Liver (tissue), 9 donors: Measurements from ENCODE around the gene GCNT2. TPM values are rescaled to one million over a fixed set of nuclear protein-coding genes. Genes with fewer than 3 reads are reported as not detected.

Experiments used
- DNase-seq: peaks from one replicate; pipeline ENCODE4 v3.0.0-alpha.2; 2017; ENCODE audit warnings: low spot score
- H3K27ac ChIP-seq, 2 donors: one replicate each; pipeline ENCODE4 v1.7.0; 2013; ENCODE audit warnings: inconsistent platforms in 2 of 2, low read length in 2 of 2, control low read depth in 1 of 2, low read depth in 1 of 2, mild to moderate bottlenecking in 1 of 2
- H3K27me3 ChIP-seq, 4 donors: one replicate each; pipeline versions ENCODE4 v1.6.1 to v1.7.0; 2013; ENCODE audit warnings: low read length in 3 of 4, inconsistent platforms in 1 of 4, mild to moderate bottlenecking in 1 of 4, moderate library complexity in 1 of 4; ENCODE audit not compliant: control insufficient read depth in 4 of 4, insufficient read depth in 4 of 4
- H3K36me3 ChIP-seq, 4 donors: one replicate each; pipeline versions ENCODE4 v1.6.1 to v1.7.0; 2013; ENCODE audit warnings: low read length in 3 of 4, mild to moderate bottlenecking in 3 of 4, low read depth in 1 of 4, moderate library complexity in 1 of 4; ENCODE audit not compliant: control insufficient read depth in 4 of 4, insufficient read depth in 3 of 4
- H3K4me1 ChIP-seq, 4 donors: one replicate each; pipeline versions ENCODE4 v1.6.1 to v1.7.0; 2013; ENCODE audit warnings: low read length in 3 of 4, mild to moderate bottlenecking in 3 of 4, moderate library complexity in 1 of 4; ENCODE audit not compliant: control insufficient read depth in 4 of 4, insufficient read depth in 4 of 4
- H3K4me3 ChIP-seq, 3 donors: one replicate each; pipeline versions ENCODE4 v1.6.1 to v1.7.0; 2013; ENCODE audit warnings: low read length in 3 of 3, control low read depth in 1 of 3, low read depth in 1 of 3, mild to moderate bottlenecking in 1 of 3
- H3K9ac ChIP-seq, 2 donors: one replicate each; pipeline ENCODE4 v1.7.0; 2013; ENCODE audit warnings: low read length in 2 of 2, mild to moderate bottlenecking in 2 of 2, moderate library complexity in 2 of 2, control low read depth in 1 of 2, low read depth in 1 of 2
- H3K9me3 ChIP-seq, 4 donors: one replicate each; pipeline versions ENCODE4 v1.6.1 to v1.7.0; 2013; ENCODE audit warnings: low read length in 3 of 4; ENCODE audit not compliant: control insufficient read depth in 4 of 4
- FOXA1 ChIP-seq: IDR thresholded peaks from 2 replicates; pipeline ENCODE4 v1.6.1; 2016; ENCODE audit warnings: antibody characterized with exemption
- FOXA2 ChIP-seq: IDR thresholded peaks from 2 replicates; pipeline ENCODE4 v1.6.1; 2016; ENCODE audit warnings: antibody characterized with exemption
- GABPA ChIP-seq, 2 donors: IDR thresholded peaks in 1 of 2; conservative IDR thresholded peaks in 1 of 2; 2 replicates each; pipeline ENCODE4 v1.6.1; 2016; ENCODE audit warnings: antibody characterized with exemption in 2 of 2, mild to moderate bottlenecking in 1 of 2, moderate library complexity in 1 of 2
- HNF4A ChIP-seq, 2 donors: conservative IDR thresholded peaks; 2 replicates each; pipeline ENCODE4 v1.6.1; 2016; ENCODE audit warnings: antibody characterized with exemption in 2 of 2, mild to moderate bottlenecking in 2 of 2
- HNF4G ChIP-seq: IDR thresholded peaks from 2 replicates; pipeline ENCODE4 v1.6.1; 2016; ENCODE audit warnings: antibody characterized with exemption
- JUND ChIP-seq, 2 donors: IDR thresholded peaks; 2 replicates each; pipeline ENCODE4 v1.6.1; 2016; ENCODE audit warnings: antibody characterized with exemption in 2 of 2
- NR2F2 ChIP-seq: IDR thresholded peaks from 2 replicates; pipeline ENCODE4 v1.6.1; 2016; ENCODE audit warnings: antibody characterized with exemption
- RAD21 ChIP-seq, 2 donors: IDR thresholded peaks; 2 replicates each; pipeline ENCODE4 v1.6.1; 2016; ENCODE audit warnings: antibody characterized with exemption in 2 of 2, mild to moderate bottlenecking in 2 of 2
- REST ChIP-seq: IDR thresholded peaks from 2 replicates; pipeline ENCODE4 v1.6.1; 2016; ENCODE audit warnings: antibody characterized with exemption, mild to moderate bottlenecking
- SP1 ChIP-seq: IDR thresholded peaks from 2 replicates; pipeline ENCODE4 v1.6.1; 2018; ENCODE audit warnings: antibody characterized with exemption, mild to moderate bottlenecking
- TAF1 ChIP-seq: conservative IDR thresholded peaks from 2 replicates; pipeline ENCODE4 v1.6.1; 2016; ENCODE audit warnings: antibody characterized with exemption, mild to moderate bottlenecking
- YY1 ChIP-seq: IDR thresholded peaks from 2 replicates; pipeline ENCODE4 v1.6.1; 2016; ENCODE audit warnings: antibody characterized with exemption, mild to moderate bottlenecking
- WGBS: extraction: QIAGEN DNeasy Blood & Tissue Kit; methylation state at CpG from one replicate; pipeline ENCODE4 v1.1.7; 2013; 5-methylcytosine and 5-hydroxymethylcytosine counted together
- polyA plus RNA-seq, 2 donors: library from polyadenylated mRNA; stranded (reverse) in 1 of 2; unstranded in 1 of 2; fragments of 200-250 nt in 1 of 2; fragments of >200 nt in 1 of 2; fragmentation: Nextera tagmentation in 1 of 2; extraction: Ambion mirVana in 1 of 2; gene quantifications; one replicate each; pipeline versions ENCODE4 v1.2.1 to v1.2.3, GENCODE V29; 2013 to 2015
- total RNA-seq, 2 donors: library from RNA; depleted of rRNA; stranded (reverse); fragments of >200 nt; gene quantifications; one replicate each; pipeline ENCODE4 v1.2.3, GENCODE V29; 2014
- TF ChIP-seq, protein P1 (sequence below): IDR thresholded peaks from 2 replicates; pipeline ENCODE4 v1.6.1; 2016; ENCODE audit warnings: antibody characterized with exemption
- TF ChIP-seq, protein P2 (sequence below): fragments of 150-350 bp; IDR thresholded peaks from 2 replicates; pipeline ENCODE4 v1.5.1; 2017; ENCODE audit warnings: improper control_type of control experiment, low read depth, low read length; ENCODE audit not compliant: missing input control
- TF ChIP-seq, protein P3 (sequence below): IDR thresholded peaks from 2 replicates; pipeline ENCODE4 v1.6.1; 2016; ENCODE audit warnings: antibody characterized with exemption
- TF ChIP-seq, protein P4 (sequence below): IDR thresholded peaks from 2 replicates; pipeline ENCODE4 v1.6.1; 2016; ENCODE audit warnings: antibody characterized with exemption
- donor health status: healthy.
- donor health status: healthy.
- donor health status: healthy.
- donor health status: healthy.
- donor health status: healthy.

GCNT2 gene
- total and polyA plus RNA-seq, 4 donors: 2.8 to 16.7 (median 4.2) TPM

- H3K9me3 ChIP-seq: peaks cover 0 to 6% (median 0%) of the 10 kb centered on the region in 4 donors
- no peak for DNase-seq
- no peaks in the 10 kb centered on the region for H3K27me3 ChIP-seq
- H3K36me3 ChIP-seq: no peaks in the 10 kb centered on the region
- H3K9ac ChIP-seq: no peak overlapping the region
- no peak overlapping the region for H3K27ac ChIP-seq
- TF ChIP-seq REST: no peak
- TF ChIP-seq HNF4G: no peak
- no peak for TF ChIP-seq YY1
- no peaks in the 10 kb centered on the region for H3K4me1 ChIP-seq
- H3K4me3 ChIP-seq: no peak overlapping the region
- 77% methylated on average over 6 of the region's 6 CpGs for WGBS
Observed at GRCh38 chr6:10668126-10668917, 147.2 kb downstream of the GCNT2 start.

DNA sequence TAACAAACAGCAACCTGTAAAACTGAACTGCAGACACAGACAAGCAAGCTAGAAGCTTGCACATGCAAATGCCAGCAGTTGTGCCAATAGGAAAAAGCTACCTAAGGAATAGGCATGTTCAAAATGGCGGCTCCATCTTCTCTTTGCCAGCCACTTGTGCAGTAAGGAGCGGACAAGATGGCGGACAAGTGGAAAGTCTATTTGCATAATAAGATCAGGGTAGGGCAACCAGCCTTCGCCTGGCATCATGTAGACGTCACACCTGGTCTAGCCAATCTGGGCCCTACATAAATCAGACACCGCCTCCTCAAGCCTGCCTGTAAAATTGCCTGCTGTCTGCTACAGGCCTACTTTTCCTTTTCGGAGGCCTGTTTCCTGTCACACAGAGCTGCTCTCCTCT, 155.3 kb downstream of the GCNT2 start:
- Histone ChIP-seq H3K9ac (no peak overlapping the region), H3K36me3 (no peaks in the 10 kb centered on the region), H3K4me3 (no peak overlapping the region), H3K4me1 (no peaks in the 10 kb centered on the region), H3K9me3 (no peaks in the 10 kb centered on the region), H3K27ac (no peak overlapping the region), H3K27me3 (no peaks in the 10 kb centered on the region)
- TF ChIP-seq TAF1 (no peak), SP1 (no peak), HNF4A (conservative IDR thresholded peaks at IDR 0.05) (no peak), HNF4G (no peak), REST (no peak), FOXA1 (no peak), RAD21 (IDR thresholded peaks at IDR 0.05) (no peak), NR2F2 (no peak), JUND (IDR thresholded peaks at IDR 0.05) (no peak), GABPA (IDR thresholded peaks at IDR 0.05 in 1 of 2, conservative IDR thresholded peaks at IDR 0.05 in 1 of 2) (no peak), YY1 (no peak), FOXA2 (no peak)
- TF ChIP-seq, protein P1, sequence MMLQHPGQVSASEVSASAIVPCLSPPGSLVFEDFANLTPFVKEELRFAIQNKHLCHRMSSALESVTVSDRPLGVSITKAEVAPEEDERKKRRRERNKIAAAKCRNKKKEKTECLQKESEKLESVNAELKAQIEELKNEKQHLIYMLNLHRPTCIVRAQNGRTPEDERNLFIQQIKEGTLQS: no peak
- TF ChIP-seq, protein P2, sequence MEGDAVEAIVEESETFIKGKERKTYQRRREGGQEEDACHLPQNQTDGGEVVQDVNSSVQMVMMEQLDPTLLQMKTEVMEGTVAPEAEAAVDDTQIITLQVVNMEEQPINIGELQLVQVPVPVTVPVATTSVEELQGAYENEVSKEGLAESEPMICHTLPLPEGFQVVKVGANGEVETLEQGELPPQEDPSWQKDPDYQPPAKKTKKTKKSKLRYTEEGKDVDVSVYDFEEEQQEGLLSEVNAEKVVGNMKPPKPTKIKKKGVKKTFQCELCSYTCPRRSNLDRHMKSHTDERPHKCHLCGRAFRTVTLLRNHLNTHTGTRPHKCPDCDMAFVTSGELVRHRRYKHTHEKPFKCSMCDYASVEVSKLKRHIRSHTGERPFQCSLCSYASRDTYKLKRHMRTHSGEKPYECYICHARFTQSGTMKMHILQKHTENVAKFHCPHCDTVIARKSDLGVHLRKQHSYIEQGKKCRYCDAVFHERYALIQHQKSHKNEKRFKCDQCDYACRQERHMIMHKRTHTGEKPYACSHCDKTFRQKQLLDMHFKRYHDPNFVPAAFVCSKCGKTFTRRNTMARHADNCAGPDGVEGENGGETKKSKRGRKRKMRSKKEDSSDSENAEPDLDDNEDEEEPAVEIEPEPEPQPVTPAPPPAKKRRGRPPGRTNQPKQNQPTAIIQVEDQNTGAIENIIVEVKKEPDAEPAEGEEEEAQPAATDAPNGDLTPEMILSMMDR: no peak
- TF ChIP-seq, protein P3, sequence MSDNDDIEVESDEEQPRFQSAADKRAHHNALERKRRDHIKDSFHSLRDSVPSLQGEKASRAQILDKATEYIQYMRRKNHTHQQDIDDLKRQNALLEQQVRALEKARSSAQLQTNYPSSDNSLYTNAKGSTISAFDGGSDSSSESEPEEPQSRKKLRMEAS: no peak
- TF ChIP-seq, protein P4, sequence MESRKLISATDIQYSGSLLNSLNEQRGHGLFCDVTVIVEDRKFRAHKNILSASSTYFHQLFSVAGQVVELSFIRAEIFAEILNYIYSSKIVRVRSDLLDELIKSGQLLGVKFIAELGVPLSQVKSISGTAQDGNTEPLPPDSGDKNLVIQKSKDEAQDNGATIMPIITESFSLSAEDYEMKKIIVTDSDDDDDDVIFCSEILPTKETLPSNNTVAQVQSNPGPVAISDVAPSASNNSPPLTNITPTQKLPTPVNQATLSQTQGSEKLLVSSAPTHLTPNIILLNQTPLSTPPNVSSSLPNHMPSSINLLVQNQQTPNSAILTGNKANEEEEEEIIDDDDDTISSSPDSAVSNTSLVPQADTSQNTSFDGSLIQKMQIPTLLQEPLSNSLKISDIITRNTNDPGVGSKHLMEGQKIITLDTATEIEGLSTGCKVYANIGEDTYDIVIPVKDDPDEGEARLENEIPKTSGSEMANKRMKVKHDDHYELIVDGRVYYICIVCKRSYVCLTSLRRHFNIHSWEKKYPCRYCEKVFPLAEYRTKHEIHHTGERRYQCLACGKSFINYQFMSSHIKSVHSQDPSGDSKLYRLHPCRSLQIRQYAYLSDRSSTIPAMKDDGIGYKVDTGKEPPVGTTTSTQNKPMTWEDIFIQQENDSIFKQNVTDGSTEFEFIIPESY: no peak
- WGBS: 96% methylated on average over 7 of the region's 7 CpGs
- DNase-seq: no peak
